ENCODE data around the gene PAPOLG.

- TF ChIP-seq, protein P1, sequence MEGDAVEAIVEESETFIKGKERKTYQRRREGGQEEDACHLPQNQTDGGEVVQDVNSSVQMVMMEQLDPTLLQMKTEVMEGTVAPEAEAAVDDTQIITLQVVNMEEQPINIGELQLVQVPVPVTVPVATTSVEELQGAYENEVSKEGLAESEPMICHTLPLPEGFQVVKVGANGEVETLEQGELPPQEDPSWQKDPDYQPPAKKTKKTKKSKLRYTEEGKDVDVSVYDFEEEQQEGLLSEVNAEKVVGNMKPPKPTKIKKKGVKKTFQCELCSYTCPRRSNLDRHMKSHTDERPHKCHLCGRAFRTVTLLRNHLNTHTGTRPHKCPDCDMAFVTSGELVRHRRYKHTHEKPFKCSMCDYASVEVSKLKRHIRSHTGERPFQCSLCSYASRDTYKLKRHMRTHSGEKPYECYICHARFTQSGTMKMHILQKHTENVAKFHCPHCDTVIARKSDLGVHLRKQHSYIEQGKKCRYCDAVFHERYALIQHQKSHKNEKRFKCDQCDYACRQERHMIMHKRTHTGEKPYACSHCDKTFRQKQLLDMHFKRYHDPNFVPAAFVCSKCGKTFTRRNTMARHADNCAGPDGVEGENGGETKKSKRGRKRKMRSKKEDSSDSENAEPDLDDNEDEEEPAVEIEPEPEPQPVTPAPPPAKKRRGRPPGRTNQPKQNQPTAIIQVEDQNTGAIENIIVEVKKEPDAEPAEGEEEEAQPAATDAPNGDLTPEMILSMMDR (IDR thresholded peaks at IDR 0.05): no peak
- TF ChIP-seq POLR2AphosphoS5 (IDR thresholded peaks at IDR 0.05): no peak
These were observed 40.8 kb downstream of the PAPOLG start for GRCh38 chr2:60796573-60797509.

All from stomach (tissue), 4 donors.